ENCODE data around the gene ULBP3.

GRCh38 chr6:150018846-150019580, 49.9 kb downstream of the ULBP3 start:
- TF ChIP-seq FOXA1 (IDR thresholded peaks at IDR 0.05) (no peak), FOXM1 (IDR thresholded peaks at IDR 0.05; ENCODE audit: borderline replicate concordance) (no peak), ARNT (IDR thresholded peaks at IDR 0.05) (no peak), SUZ12 (IDR thresholded peaks at IDR 0.05) (no peak), LEF1 (IDR thresholded peaks at IDR 0.05; ENCODE audit: borderline replicate concordance) (no peak), SP1 (IDR thresholded peaks at IDR 0.05) (no peak), ELF4 (IDR thresholded peaks at IDR 0.05) (no peak), FOXK2 (IDR thresholded peaks at IDR 0.05) (no peak), TARDBP (IDR thresholded peaks at IDR 0.05) (no peak), NFRKB (IDR thresholded peaks at IDR 0.05) (no peak), PKNOX1 (IDR thresholded peaks at IDR 0.05) (no peak), ZNF384 (IDR thresholded peaks at IDR 0.05) (no peak), BHLHE40 (IDR thresholded peaks at IDR 0.05; ENCODE audit: borderline replicate concordance) (no peak)

All from HEK293T (cell line).